SKM-1 treated with dmso at 0.1 percent for 144 hours (cell line): ENCODE data around the gene WIF1.

Source experiments
- DNase-seq: peaks from one replicate; lab custom pipeline; 2025; ENCODE audit not compliant: unreplicated experiment; lab: John Stamatoyannopoulos, UW

The WIF1 gene, protein sequence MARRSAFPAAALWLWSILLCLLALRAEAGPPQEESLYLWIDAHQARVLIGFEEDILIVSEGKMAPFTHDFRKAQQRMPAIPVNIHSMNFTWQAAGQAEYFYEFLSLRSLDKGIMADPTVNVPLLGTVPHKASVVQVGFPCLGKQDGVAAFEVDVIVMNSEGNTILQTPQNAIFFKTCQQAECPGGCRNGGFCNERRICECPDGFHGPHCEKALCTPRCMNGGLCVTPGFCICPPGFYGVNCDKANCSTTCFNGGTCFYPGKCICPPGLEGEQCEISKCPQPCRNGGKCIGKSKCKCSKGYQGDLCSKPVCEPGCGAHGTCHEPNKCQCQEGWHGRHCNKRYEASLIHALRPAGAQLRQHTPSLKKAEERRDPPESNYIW

GRCh38 chr12:65121049-65121955, at the start of gene WIF1:
Gene WIF1 (minus strand): TSS chr12:65121305. CDS start chr12:65121191, 114 bp downstream.
- DNase-seq = no peak

- no peak for DNase-seq
These were observed 49.2 kb upstream of the WIF1 start for GRCh38 chr12:65170209-65170881.

GRCh38 chr12:65169320-65170208, 48.5 kb upstream of the WIF1 start, which contains the start of gene LEMD3:
Gene LEMD3 (plus strand): TSS chr12:65169583. CDS start chr12:65169597, 14 bp downstream.
- peak; percentile 50 for DNase-seq

GRCh38 chr12:65168681-65169319, 47.7 kb upstream of the WIF1 start:
- no peak for DNase-seq

DNA sequence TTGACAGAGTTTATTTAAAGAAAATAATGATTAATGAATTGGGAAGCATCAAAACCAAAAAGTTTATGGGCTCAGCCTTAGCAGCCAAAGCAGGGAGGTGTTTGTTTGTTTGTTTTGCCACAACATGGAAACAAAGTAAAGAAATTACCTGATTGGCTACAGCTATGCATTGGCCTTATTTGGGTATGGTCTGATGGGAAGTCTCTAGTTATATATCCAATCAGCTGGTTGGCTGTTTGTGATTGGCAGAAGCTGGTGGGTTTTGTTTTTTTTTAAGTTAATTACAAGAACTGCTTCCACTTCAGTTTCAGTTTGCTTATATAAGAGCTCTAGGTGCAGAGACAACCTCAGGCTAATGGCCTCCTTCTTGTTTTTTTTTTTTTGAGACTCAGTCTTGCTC, 43.7 kb upstream of the WIF1 start:
- DNase-seq = no peak

GRCh38 chr12:65164244-65164643, 43.1 kb upstream of the WIF1 start:
- DNase-seq = no peak

DNA sequence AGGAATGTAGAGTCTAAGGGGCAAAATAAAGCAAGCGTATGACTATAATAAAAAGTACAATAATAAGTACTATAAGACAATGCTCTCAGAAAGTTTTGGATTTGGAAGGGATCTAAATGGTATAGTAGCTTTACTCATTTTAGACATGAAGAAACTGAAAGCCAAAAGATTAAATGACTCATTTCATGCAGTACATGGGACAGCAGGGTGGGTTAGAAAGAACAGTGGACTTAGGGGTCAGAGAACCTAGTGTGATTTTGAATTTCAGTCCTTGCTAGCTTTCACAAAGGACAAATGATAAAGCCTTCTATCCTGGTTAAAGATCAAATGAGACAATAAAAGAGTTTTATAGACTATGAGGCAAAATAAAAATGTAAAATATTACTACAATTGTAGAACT, 41.5 kb upstream of the WIF1 start:
- DNase-seq = no peak

DNA sequence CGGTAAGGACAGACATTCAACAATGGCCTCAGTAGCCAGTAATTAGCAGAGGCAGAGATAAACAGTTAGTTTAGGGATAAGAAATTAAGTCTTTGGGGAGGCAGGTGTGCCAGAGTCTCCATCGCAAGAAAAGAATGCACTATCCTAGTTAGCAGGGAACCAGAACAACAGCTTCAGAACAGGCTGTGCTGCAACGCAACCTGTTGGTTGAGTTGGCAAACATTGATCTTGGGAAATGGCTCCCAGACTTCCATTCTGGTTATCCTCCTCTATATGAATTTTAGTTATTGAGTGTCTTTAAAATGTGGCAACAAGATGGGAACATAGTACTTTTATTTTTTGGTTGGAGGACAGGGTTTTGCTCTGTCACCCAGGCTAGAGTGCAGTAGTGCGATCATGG, 36.0 kb upstream of the WIF1 start:
- DNase-seq = no peak

GRCh38 chr12:65156366-65156841, 35.3 kb upstream of the WIF1 start:
- no peak for DNase-seq

- DNase-seq = no peak
These were observed 34.7 kb upstream of the WIF1 start for GRCh38 chr12:65155784-65156183.

DNA sequence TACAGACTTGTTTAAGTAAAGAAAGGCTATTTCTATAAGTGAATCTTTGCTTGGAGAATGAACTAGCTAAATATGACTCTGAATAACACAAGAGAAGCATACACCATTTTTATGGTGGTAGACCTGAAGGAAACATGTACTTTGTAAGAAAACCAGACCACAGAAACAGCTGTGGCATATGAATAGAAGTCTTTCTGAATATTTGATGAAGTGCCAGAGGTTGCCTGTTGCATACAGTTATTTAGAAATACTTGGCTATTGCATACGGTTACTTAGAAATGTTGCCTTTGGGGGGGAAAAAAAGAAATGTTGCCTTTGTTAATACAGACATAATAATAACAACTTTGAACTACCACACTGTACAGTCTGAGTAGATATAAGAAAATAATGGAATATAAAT, 31.5 kb upstream of the WIF1 start:
- no peak for DNase-seq

DNA sequence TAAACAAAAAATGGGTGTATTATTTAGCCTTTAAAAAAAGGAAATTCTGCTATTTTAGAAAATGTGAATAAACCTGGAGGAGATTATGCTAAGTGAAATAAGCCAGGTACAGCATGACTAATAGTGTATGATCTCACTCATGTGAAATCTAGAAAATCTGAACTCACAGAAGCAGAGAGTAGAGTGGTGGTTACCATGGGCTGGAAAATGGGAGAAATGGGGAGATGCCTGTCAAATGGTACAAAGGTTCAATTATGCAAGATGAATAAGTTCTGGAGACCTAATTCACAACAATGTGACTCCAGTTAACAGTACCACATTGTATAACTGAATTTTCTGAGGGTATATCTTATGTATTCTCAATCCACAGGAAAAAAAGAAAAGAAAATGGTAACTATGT, 30.9 kb upstream of the WIF1 start:
- no peak for DNase-seq

GRCh38 chr12:65147312-65147905, 26.3 kb upstream of the WIF1 start:
- DNase-seq = no peak

DNA sequence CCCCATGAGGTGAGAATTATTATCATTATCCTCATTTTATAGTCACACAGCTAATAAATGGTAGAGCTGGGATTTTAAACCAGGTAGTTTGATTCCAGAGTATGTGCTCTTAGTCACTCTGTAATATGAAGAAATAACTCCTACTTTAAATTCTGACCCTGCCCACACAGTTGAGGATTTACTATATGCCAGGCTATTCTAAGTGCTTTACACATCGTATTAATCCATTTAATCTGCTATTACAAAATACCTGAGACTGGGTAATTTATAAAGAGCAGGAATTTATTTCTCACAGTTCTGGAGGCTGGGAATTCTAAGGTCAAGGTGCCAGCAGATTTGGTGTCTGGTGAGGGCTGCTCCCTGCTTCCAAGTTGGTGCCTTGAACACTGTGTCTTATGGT, 19.6 kb upstream of the WIF1 start:
- no peak for DNase-seq

DNA sequence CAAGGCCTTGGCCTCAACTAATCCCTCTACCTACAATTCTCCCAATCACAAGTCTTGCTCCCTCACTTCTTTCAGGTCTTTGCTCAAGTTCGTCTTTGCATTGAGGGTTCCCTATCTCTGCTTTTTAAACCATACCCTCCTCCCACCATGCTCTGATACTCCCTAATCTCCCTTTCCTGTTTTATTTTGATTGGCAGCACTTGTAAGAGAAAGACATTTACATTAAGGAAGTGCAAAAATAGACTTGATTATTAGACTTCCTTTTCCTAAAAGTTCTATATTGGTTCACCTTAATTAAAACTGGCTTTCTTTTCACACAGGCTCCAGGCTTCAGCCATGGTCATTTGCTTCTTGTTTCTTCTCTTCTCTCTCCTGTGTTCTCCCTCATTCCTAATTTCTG, 18.3 kb upstream of the WIF1 start:
- DNase-seq = no peak

GRCh38 chr12:65133879-65134278, 12.8 kb upstream of the WIF1 start:
- no peak for DNase-seq

DNA sequence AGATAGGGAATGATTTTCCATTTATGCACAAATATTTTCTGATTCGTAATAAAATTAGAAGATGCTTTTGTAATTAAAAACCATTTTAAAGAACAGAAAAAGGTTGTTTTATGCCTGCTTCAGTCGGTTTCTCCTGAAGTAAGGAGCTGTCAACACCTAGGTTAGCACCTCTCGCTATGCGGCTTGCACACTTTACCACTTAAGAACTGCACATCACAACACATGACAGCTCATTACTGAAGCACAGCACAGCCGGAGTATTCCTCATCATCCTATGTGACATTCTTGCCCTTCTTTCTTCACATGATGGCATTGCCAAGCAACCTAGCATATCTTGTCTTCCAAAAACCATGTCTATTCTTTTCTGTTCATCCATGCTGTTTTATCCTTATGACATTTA, 5.4 kb upstream of the WIF1 start:
- DNase-seq = no peak

- DNase-seq = no peak
These were observed 4.9 kb upstream of the WIF1 start for GRCh38 chr12:65125975-65126374.

GRCh38 chr12:65125247-65125646, 4.1 kb upstream of the WIF1 start:
- peak; percentile 11 for DNase-seq
